GM19351 (cell line): ENCODE measurements around the gene STON2.
"Not testable (repeated sequence)": the region's sequence is repeated elsewhere in the genome, so short reads cannot be mapped to it uniquely, and the experiment has no call there.

ENCODE experiments used
- ATAC-seq: cut with Tn5 transposase; IDR thresholded peaks from one replicate; pipeline ENCODE4 v1.9.1; 2021; ENCODE audit warnings: mild to moderate bottlenecking, moderate library complexity; ENCODE audit not compliant: unreplicated experiment

The STON2 gene

GRCh38 chr14:81233615-81234014 lies 166.5 kb downstream of the STON2 start:
- ATAC-seq, result no peak

- no peak for ATAC-seq
These were observed 168.6 kb downstream of the STON2 start for GRCh38 chr14:81231540-81231939.

- no peak for ATAC-seq
These were observed 175.9 kb downstream of the STON2 start for GRCh38 chr14:81224222-81224621.

- ATAC-seq, result not testable (repeated sequence)
These were observed 176.3 kb downstream of the STON2 start for GRCh38 chr14:81223788-81224187.

- no peak for ATAC-seq
These were observed 177.4 kb downstream of the STON2 start for GRCh38 chr14:81222691-81223090.

GRCh38 chr14:81222126-81222525 lies 178.0 kb downstream of the STON2 start:
- ATAC-seq, result no peak

GRCh38 chr14:81221579-81222102 lies 178.5 kb downstream of the STON2 start:
- no peak for ATAC-seq

GRCh38 chr14:81220830-81221578 lies 179.1 kb downstream of the STON2 start, which contains the start of gene GTF2A1:
Gene GTF2A1, minus strand, starts transcription at chr14:81220959. Its CDS starts 441 bp downstream, at chr14:81220518.
- peak; percentile 71 for ATAC-seq

- ATAC-seq, result no peak
These were observed 179.6 kb downstream of the STON2 start for GRCh38 chr14:81220580-81220829.

GRCh38 chr14:81219759-81220579 lies 180.2 kb downstream of the STON2 start:
- peak; percentile 8 for ATAC-seq

GRCh38 chr14:81219210-81219758 lies 180.8 kb downstream of the STON2 start:
- peak; percentile 53 for ATAC-seq

GRCh38 chr14:81211844-81212243 lies 188.3 kb downstream of the STON2 start:
- ATAC-seq, result peak; percentile 83
